ENCODE results near the gene PIH1D2.
"Not testable (repeated sequence)": the region's sequence is repeated elsewhere in the genome, so short reads cannot be mapped to it uniquely, and the experiment has no call there.

Gene PIH1D2

GRCh38 chr11:112051768-112052167, 22.0 kb downstream of the PIH1D2 start:
- no peak for DNase-seq

- DNase-seq = no peak
These were observed 23.1 kb downstream of the PIH1D2 start for GRCh38 chr11:112050721-112051120.

- DNase-seq = no peak
These were observed 24.0 kb downstream of the PIH1D2 start for GRCh38 chr11:112049777-112050176.

- DNase-seq = not testable (repeated sequence)
These were observed 25.6 kb downstream of the PIH1D2 start for GRCh38 chr11:112048256-112048655.

- DNase-seq = not testable (repeated sequence)
These were observed 27.2 kb downstream of the PIH1D2 start for GRCh38 chr11:112046647-112047046.

GRCh38 chr11:112044961-112045360, 28.9 kb downstream of the PIH1D2 start:
- DNase-seq = no peak

GRCh38 chr11:112042961-112043304, 30.9 kb downstream of the PIH1D2 start:
- no peak for DNase-seq

- DNase-seq = no peak
These were observed 31.5 kb downstream of the PIH1D2 start for GRCh38 chr11:112042161-112042960.

GRCh38 chr11:112037527-112037926, 36.3 kb downstream of the PIH1D2 start:
- DNase-seq = no peak

GRCh38 chr11:112033902-112034301, 39.9 kb downstream of the PIH1D2 start:
- no peak for DNase-seq

GRCh38 chr11:112029460-112029859, 44.4 kb downstream of the PIH1D2 start:
- DNase-seq = no peak

- not testable (repeated sequence) for DNase-seq
These were observed 46.9 kb downstream of the PIH1D2 start for GRCh38 chr11:112026784-112027410.

GRCh38 chr11:112025707-112026106, 48.1 kb downstream of the PIH1D2 start:
- no peak for DNase-seq

GRCh38 chr11:112024773-112025678, 48.8 kb downstream of the PIH1D2 start, which contains the start of gene DLAT:
DLAT (plus strand) TSS chr11:112025408; CDS start chr11:112025473, 65 bp downstream.
- peak; percentile 93 for DNase-seq

GRCh38 chr11:112024178-112024772, 49.5 kb downstream of the PIH1D2 start:
- peak; percentile 29 to 30 for DNase-seq

GRCh38 chr11:112023104-112023503, 50.7 kb downstream of the PIH1D2 start:
- no peak for DNase-seq

GRCh38 chr11:112019066-112019465, 54.8 kb downstream of the PIH1D2 start:
- no peak for DNase-seq

All from activated T-cell treated with anti-CD3 and anti-CD28 coated beads, Interleukin-2, amount 50 U/mL, for 48 hours (primary cell).